Fibroblast of lung (primary cell): ENCODE data around the gene CFAP74.

Experiments used
- EZH2 ChIP-seq: IDR thresholded peaks from 2 replicates; pipeline ENCODE4 v1.5.1; 2012; ENCODE audit warnings: low read length, control low read depth, mild to moderate bottlenecking; ENCODE audit errors: missing control alignments
- TF ChIP-seq, protein P1 (sequence below), 2 donors: IDR thresholded peaks in 1 of 2; conservative IDR thresholded peaks in 1 of 2; 1 replicate in 1 of 2; 2 replicates in 1 of 2; pipeline ENCODE4 v1.5.1; 2011 to 2012; ENCODE audit warnings: low read length in 2 of 2, control low read depth in 1 of 2, inconsistent platforms in 1 of 2, low read depth in 1 of 2, mild to moderate bottlenecking in 1 of 2

DNA sequence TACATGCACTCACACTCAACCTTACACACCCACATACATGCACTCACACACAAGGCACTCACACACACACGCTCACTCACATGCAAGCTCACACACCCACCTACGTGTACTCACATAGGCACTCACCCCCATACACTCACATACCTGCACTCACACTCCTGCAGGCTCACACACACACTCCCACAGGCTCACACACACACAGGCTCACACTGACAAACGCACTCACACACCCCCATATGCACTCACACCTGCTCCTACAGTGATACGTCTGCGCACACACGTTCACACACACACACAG lies 65.4 kb downstream of the CFAP74 start:
- TF ChIP-seq, protein P1, sequence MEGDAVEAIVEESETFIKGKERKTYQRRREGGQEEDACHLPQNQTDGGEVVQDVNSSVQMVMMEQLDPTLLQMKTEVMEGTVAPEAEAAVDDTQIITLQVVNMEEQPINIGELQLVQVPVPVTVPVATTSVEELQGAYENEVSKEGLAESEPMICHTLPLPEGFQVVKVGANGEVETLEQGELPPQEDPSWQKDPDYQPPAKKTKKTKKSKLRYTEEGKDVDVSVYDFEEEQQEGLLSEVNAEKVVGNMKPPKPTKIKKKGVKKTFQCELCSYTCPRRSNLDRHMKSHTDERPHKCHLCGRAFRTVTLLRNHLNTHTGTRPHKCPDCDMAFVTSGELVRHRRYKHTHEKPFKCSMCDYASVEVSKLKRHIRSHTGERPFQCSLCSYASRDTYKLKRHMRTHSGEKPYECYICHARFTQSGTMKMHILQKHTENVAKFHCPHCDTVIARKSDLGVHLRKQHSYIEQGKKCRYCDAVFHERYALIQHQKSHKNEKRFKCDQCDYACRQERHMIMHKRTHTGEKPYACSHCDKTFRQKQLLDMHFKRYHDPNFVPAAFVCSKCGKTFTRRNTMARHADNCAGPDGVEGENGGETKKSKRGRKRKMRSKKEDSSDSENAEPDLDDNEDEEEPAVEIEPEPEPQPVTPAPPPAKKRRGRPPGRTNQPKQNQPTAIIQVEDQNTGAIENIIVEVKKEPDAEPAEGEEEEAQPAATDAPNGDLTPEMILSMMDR (conservative IDR thresholded peaks at IDR 0.05 in 1 of 2, IDR thresholded peaks at IDR 0.05 in 1 of 2; ENCODE audit: low read depth in 1 of 2, low read length in 2 of 2) = no peak
- no peak for TF ChIP-seq EZH2
